Measurements from ENCODE around the gene EGLN3.

EGLN3 gene

GRCh38 chr14:33948145-33948868 is 2.6 kb downstream of the EGLN3 start:
- Histone ChIP-seq H3K4me1 (ENCODE audit: control insufficient read depth, insufficient read depth, low read length) (peaks cover 22% of the 10 kb centered on the region), H3K27ac (ENCODE audit: extremely low read depth, low read depth, low read length) (no peak overlapping the region; the same call in 1 of the 2 replicates), H3K36me3 (ENCODE audit: control insufficient read depth in 2 of 2, insufficient read depth in 1 of 2, low read length in 2 of 2) (no peaks in the 10 kb centered on the region; a peak in 1 of 3 replicates), H3K9me3 (ENCODE audit: control insufficient read depth, insufficient read depth, low read depth, low read length) (no peaks in the 10 kb centered on the region), H3K4me3 (ENCODE audit: low read depth, low read length) (no peak overlapping the region)
- TF ChIP-seq OSR2 (tag by site-specific recombination; IDR thresholded peaks at IDR 0.05): peak; percentile 55
- TF ChIP-seq ZFP41 (tag by site-specific recombination; IDR thresholded peaks at IDR 0.05; ENCODE audit: borderline replicate concordance): no peak
- no peak for TF ChIP-seq ZNF140 (tag by site-specific recombination; IDR thresholded peaks at IDR 0.05)
- no peak for TF ChIP-seq ZNF423 (tag by site-specific recombination; IDR thresholded peaks at IDR 0.05)
- TF ChIP-seq ZNF292 (tag by site-specific recombination; IDR thresholded peaks at IDR 0.05; ENCODE audit: borderline replicate concordance, low read depth): no peak
- TF ChIP-seq ZNF600 (tag by site-specific recombination; IDR thresholded peaks at IDR 0.05): no peak
- peak; percentile 66 for TF ChIP-seq PRDM6 (tag by site-specific recombination; IDR thresholded peaks at IDR 0.05)
- no peak for TF ChIP-seq ZNF645 (tag by site-specific recombination; IDR thresholded peaks at IDR 0.05)
- TF ChIP-seq KLF16 (tag by site-specific recombination; IDR thresholded peaks at IDR 0.05): no peak
- no peak for TF ChIP-seq ZNF280D (tag by site-specific recombination; IDR thresholded peaks at IDR 0.05)
- no peak for TF ChIP-seq AEBP2 (tag by site-specific recombination; IDR thresholded peaks at IDR 0.05; ENCODE audit: borderline replicate concordance)
- TF ChIP-seq ZNF549 (tag by site-specific recombination; IDR thresholded peaks at IDR 0.05): no peak
- TF ChIP-seq PRDM10 (tag by site-specific recombination; IDR thresholded peaks at IDR 0.05): peak; percentile 83
- TF ChIP-seq ZNF394 (tag by site-specific recombination; IDR thresholded peaks at IDR 0.05; ENCODE audit: borderline replicate concordance): no peak
- peak; percentile 53 for TF ChIP-seq GLIS1 (tag by site-specific recombination; IDR thresholded peaks at IDR 0.05)
- no peak for TF ChIP-seq ZNF785 (tag by site-specific recombination; IDR thresholded peaks at IDR 0.05)
- TF ChIP-seq ZIC2 (tag by site-specific recombination; IDR thresholded peaks at IDR 0.05): no peak
- no peak for TF ChIP-seq BCL6B (tag by site-specific recombination; IDR thresholded peaks at IDR 0.05)
- TF ChIP-seq ZNF701 (tag by site-specific recombination; IDR thresholded peaks at IDR 0.05): no peak
- CTCF ChIA-PET: interaction anchor here (0.7 to 1.0 kb wide), 3 partner anchors 14 to 563 kb away, joined by 3 to 5 read pairs (median 3); no protein-coding TSS in a partner anchor
- POLR2A ChIA-PET: no interaction called here

Data from HEK293 (cell line).